Stimulated activated naive CD8-positive, alpha-beta T cell treated with anti-CD3 and anti-CD28 coated beads, Interleukin-15, Interleukin-2, amounts not matched to agents 100 U/mL and 50 U/mL, for 24 hours (primary cell): Measurements from ENCODE around the gene LRRC4C.
"Not testable (repeated sequence)": the region's sequence is repeated elsewhere in the genome, so short reads cannot be mapped to it uniquely, and the experiment has no call there.

Experiments used
- ATAC-seq: fragments of 150-1000 bp; cut with Tn5 transposase; one replicate; pipeline ENCODE4 v1.10.0; 2021
- DNase-seq: peaks from one replicate; pipeline ENCODE4 v3.0.0; 2021

The LRRC4C gene

GRCh38 chr11:40230821-40231220 lies 1228.6 kb downstream of the LRRC4C start:
- DNase-seq = no peak
- ATAC-seq = no peak

- DNase-seq = no peak
- ATAC-seq = no peak
These were observed 1230.8 kb downstream of the LRRC4C start for GRCh38 chr11:40228662-40229061.

GRCh38 chr11:40227730-40228129 lies 1231.7 kb downstream of the LRRC4C start:
- ATAC-seq = no peak
- DNase-seq = no peak

- ATAC-seq = no peak
- DNase-seq = no peak
These were observed 1232.8 kb downstream of the LRRC4C start for GRCh38 chr11:40226654-40227053.

GRCh38 chr11:40223596-40224330 lies 1235.7 kb downstream of the LRRC4C start:
- no peak for ATAC-seq
- no peak for DNase-seq

GRCh38 chr11:40219401-40219800 lies 1240.1 kb downstream of the LRRC4C start:
- ATAC-seq (no peak), DNase-seq (no peak)

- ATAC-seq (no peak), DNase-seq (no peak)
These were observed 1243.9 kb downstream of the LRRC4C start for GRCh38 chr11:40215556-40215955.

- no peak for DNase-seq
- no peak for ATAC-seq
These were observed 1252.0 kb downstream of the LRRC4C start for GRCh38 chr11:40207416-40207815.

GRCh38 chr11:40204228-40204627 lies 1255.2 kb downstream of the LRRC4C start:
- ATAC-seq (no peak), DNase-seq (no peak)

GRCh38 chr11:40203606-40204005 lies 1255.8 kb downstream of the LRRC4C start:
- DNase-seq (no peak), ATAC-seq (no peak)

- no peak for DNase-seq
- no peak for ATAC-seq
These were observed 1256.7 kb downstream of the LRRC4C start for GRCh38 chr11:40202589-40203270.

GRCh38 chr11:40192590-40192989 lies 1266.9 kb downstream of the LRRC4C start:
- not testable (repeated sequence) for DNase-seq, ATAC-seq

GRCh38 chr11:40190294-40190693 lies 1269.2 kb downstream of the LRRC4C start:
- no peak for ATAC-seq
- no peak for DNase-seq

GRCh38 chr11:40188848-40189247 lies 1270.6 kb downstream of the LRRC4C start:
- ATAC-seq = no peak
- no peak for DNase-seq

- ATAC-seq = no peak
- DNase-seq = no peak
These were observed 1272.2 kb downstream of the LRRC4C start for GRCh38 chr11:40187295-40187694.

- DNase-seq (no peak), ATAC-seq (no peak)
These were observed 1272.8 kb downstream of the LRRC4C start for GRCh38 chr11:40186437-40187263.

- DNase-seq = no peak
These were observed 1273.7 kb downstream of the LRRC4C start for GRCh38 chr11:40185793-40186192.

GRCh38 chr11:40183073-40184064 lies 1276.1 kb downstream of the LRRC4C start:
- DNase-seq (no peak), ATAC-seq (no peak)

More at GRCh38 chr11:40185793-40186192, 1273.7 kb downstream of the LRRC4C start:
- no peak for ATAC-seq

GRCh38 chr11:40179541-40179940 lies 1279.9 kb downstream of the LRRC4C start:
- no peak for ATAC-seq
- DNase-seq = no peak

- ATAC-seq = no peak
- DNase-seq = no peak
These were observed 1281.0 kb downstream of the LRRC4C start for GRCh38 chr11:40178470-40178869.

- DNase-seq (no peak), ATAC-seq (no peak)
These were observed 1283.5 kb downstream of the LRRC4C start for GRCh38 chr11:40175980-40176379.

GRCh38 chr11:40170078-40170477 lies 1289.4 kb downstream of the LRRC4C start:
- ATAC-seq (no peak), DNase-seq (no peak)
